ENCODE data around the gene ATP12A. TPM values are rescaled to one million over a fixed set of nuclear protein-coding genes. Genes with fewer than 3 reads are reported as not detected.
A peak's percentile ranks its signal among the peaks of the same experiment; 100 is the strongest.

ATP12A gene
- total and polyA plus RNA-seq, 4 donors: 0.39 to 0.83 (median 0.60) TPM

GRCh38 chr13:24684600-24684998 lies 4.4 kb downstream of the ATP12A start:
- 34% methylated on average over 4 of the region's 4 CpGs for WGBS (ENCODE audit: insufficient coverage)
- H3K27me3 ChIP-seq (ENCODE audit: control insufficient read depth, insufficient read depth, low read length): peaks cover 17% of the 10 kb centered on the region
- peaks cover 25% of the 10 kb centered on the region for H3K4me1 ChIP-seq (ENCODE audit: control insufficient read depth, insufficient read depth, low read length)
- no peak overlapping the region for H3K4me3 ChIP-seq (ENCODE audit: low read depth, low read length)
- H3K27ac ChIP-seq (ENCODE audit: low read depth, low read length): no peak overlapping the region
- H3K9me3 ChIP-seq (ENCODE audit: control insufficient read depth, insufficient read depth, low read length): no peaks in the 10 kb centered on the region
- H3K36me3 ChIP-seq (ENCODE audit: control insufficient read depth, insufficient read depth, low read length): no peaks in the 10 kb centered on the region
- peak in 2 of 6 donors; percentile 39 to 57 for DNase-seq (ENCODE audit: low read depth in 4 of 6, low spot score in 6 of 6)

- H3K27ac ChIP-seq (ENCODE audit: low read depth, low read length): no peak overlapping the region
- no peaks in the 10 kb centered on the region for H3K36me3 ChIP-seq (ENCODE audit: control insufficient read depth, insufficient read depth, low read length)
- no peaks in the 10 kb centered on the region for H3K9me3 ChIP-seq (ENCODE audit: control insufficient read depth, insufficient read depth, low read length)
- WGBS (ENCODE audit: insufficient coverage): 73% methylated on average over 5 of the region's 6 CpGs
- DNase-seq (ENCODE audit: low read depth in 4 of 6, low spot score in 6 of 6): no peak
- H3K4me3 ChIP-seq (ENCODE audit: low read depth, low read length): no peak overlapping the region
- peaks cover 10% of the 10 kb centered on the region for H3K27me3 ChIP-seq (ENCODE audit: control insufficient read depth, insufficient read depth, low read length)
- peaks cover 21% of the 10 kb centered on the region for H3K4me1 ChIP-seq (ENCODE audit: control insufficient read depth, insufficient read depth, low read length)
These were observed 5.1 kb downstream of the ATP12A start for GRCh38 chr13:24685314-24685713.

- H3K9me3 ChIP-seq (ENCODE audit: control insufficient read depth, insufficient read depth, low read length): no peaks in the 10 kb centered on the region
- no peak overlapping the region for H3K27ac ChIP-seq (ENCODE audit: low read depth, low read length)
- no peak for DNase-seq (ENCODE audit: low read depth in 4 of 6, low spot score in 6 of 6)
- no peak overlapping the region for H3K4me3 ChIP-seq (ENCODE audit: low read depth, low read length)
- no peaks in the 10 kb centered on the region for H3K27me3 ChIP-seq (ENCODE audit: control insufficient read depth, insufficient read depth, low read length)
- 88% methylated on average over 3 of the region's 7 CpGs for WGBS (ENCODE audit: insufficient coverage)
- H3K36me3 ChIP-seq (ENCODE audit: control insufficient read depth, insufficient read depth, low read length): no peaks in the 10 kb centered on the region
- peaks cover 12% of the 10 kb centered on the region for H3K4me1 ChIP-seq (ENCODE audit: control insufficient read depth, insufficient read depth, low read length)
These were observed 7.4 kb downstream of the ATP12A start for GRCh38 chr13:24687611-24688010.

- no peaks in the 10 kb centered on the region for H3K36me3 ChIP-seq (ENCODE audit: control insufficient read depth, insufficient read depth, low read length)
- WGBS (ENCODE audit: insufficient coverage): 47% methylated on average over 5 of the region's 10 CpGs
- H3K9me3 ChIP-seq (ENCODE audit: control insufficient read depth, insufficient read depth, low read length): no peaks in the 10 kb centered on the region
- H3K4me1 ChIP-seq (ENCODE audit: control insufficient read depth, insufficient read depth, low read length): peaks cover 12% of the 10 kb centered on the region
- no peaks in the 10 kb centered on the region for H3K27me3 ChIP-seq (ENCODE audit: control insufficient read depth, insufficient read depth, low read length)
- H3K27ac ChIP-seq (ENCODE audit: low read depth, low read length): no peak overlapping the region
- H3K4me3 ChIP-seq (ENCODE audit: low read depth, low read length): no peak overlapping the region
- DNase-seq (ENCODE audit: low read depth in 4 of 6, low spot score in 6 of 6): peak in 1 of 6 donors; percentile 59
These were observed 7.9 kb downstream of the ATP12A start for GRCh38 chr13:24688111-24688510.

GRCh38 chr13:24688950-24689349 lies 8.7 kb downstream of the ATP12A start:
- Histone ChIP-seq H3K9me3 (ENCODE audit: control insufficient read depth, insufficient read depth, low read length) (no peaks in the 10 kb centered on the region), H3K27ac (ENCODE audit: low read depth, low read length) (no peak overlapping the region), H3K36me3 (ENCODE audit: control insufficient read depth, insufficient read depth, low read length) (no peaks in the 10 kb centered on the region), H3K4me3 (ENCODE audit: low read depth, low read length) (no peak overlapping the region), H3K27me3 (ENCODE audit: control insufficient read depth, insufficient read depth, low read length) (peaks cover 3% of the 10 kb centered on the region), H3K4me1 (ENCODE audit: control insufficient read depth, insufficient read depth, low read length) (peaks cover 12% of the 10 kb centered on the region)
- no peak for DNase-seq (ENCODE audit: low read depth in 4 of 6, low spot score in 6 of 6)
- 81% methylated on average over 10 of the region's 11 CpGs for WGBS (ENCODE audit: insufficient coverage)

GRCh38 chr13:24691381-24691780 lies 11.2 kb downstream of the ATP12A start:
- Histone ChIP-seq H3K27me3 (ENCODE audit: control insufficient read depth, insufficient read depth, low read length) (peaks cover 4% of the 10 kb centered on the region), H3K4me1 (ENCODE audit: control insufficient read depth, insufficient read depth, low read length) (no peaks in the 10 kb centered on the region), H3K4me3 (ENCODE audit: low read depth, low read length) (no peak overlapping the region), H3K9me3 (ENCODE audit: control insufficient read depth, insufficient read depth, low read length) (no peaks in the 10 kb centered on the region), H3K36me3 (ENCODE audit: control insufficient read depth, insufficient read depth, low read length) (no peaks in the 10 kb centered on the region), H3K27ac (ENCODE audit: low read depth, low read length) (no peak overlapping the region)
- no peak for DNase-seq (ENCODE audit: low read depth in 4 of 6, low spot score in 6 of 6)
- WGBS (ENCODE audit: insufficient coverage): 90% methylated on average over 3 of the region's 5 CpGs

- Histone ChIP-seq H3K27ac (ENCODE audit: low read depth, low read length) (no peak overlapping the region), H3K4me3 (ENCODE audit: low read depth, low read length) (no peak overlapping the region), H3K36me3 (ENCODE audit: control insufficient read depth, insufficient read depth, low read length) (no peaks in the 10 kb centered on the region), H3K27me3 (ENCODE audit: control insufficient read depth, insufficient read depth, low read length) (peaks cover 4% of the 10 kb centered on the region), H3K4me1 (ENCODE audit: control insufficient read depth, insufficient read depth, low read length) (no peaks in the 10 kb centered on the region), H3K9me3 (ENCODE audit: control insufficient read depth, insufficient read depth, low read length) (no peaks in the 10 kb centered on the region)
- WGBS (ENCODE audit: insufficient coverage): 82% methylated on average over 3 of the region's 4 CpGs
- no peak for DNase-seq (ENCODE audit: low read depth in 4 of 6, low spot score in 6 of 6)
These were observed 12.4 kb downstream of the ATP12A start for GRCh38 chr13:24692561-24692960.

GRCh38 chr13:24693862-24694471 lies 13.8 kb downstream of the ATP12A start:
- 36% methylated on average over 15 of the region's 17 CpGs for WGBS (ENCODE audit: insufficient coverage)
- peak in 2 of 6 donors; percentile 49 to 82 for DNase-seq (ENCODE audit: low read depth in 4 of 6, low spot score in 6 of 6)
- no peak overlapping the region for H3K27ac ChIP-seq (ENCODE audit: low read depth, low read length)
- no peaks in the 10 kb centered on the region for H3K36me3 ChIP-seq (ENCODE audit: control insufficient read depth, insufficient read depth, low read length)
- H3K9me3 ChIP-seq (ENCODE audit: control insufficient read depth, insufficient read depth, low read length): no peaks in the 10 kb centered on the region
- no peaks in the 10 kb centered on the region for H3K4me1 ChIP-seq (ENCODE audit: control insufficient read depth, insufficient read depth, low read length)
- peaks cover 4% of the 10 kb centered on the region for H3K27me3 ChIP-seq (ENCODE audit: control insufficient read depth, insufficient read depth, low read length)
- no peak overlapping the region for H3K4me3 ChIP-seq (ENCODE audit: low read depth, low read length)

- H3K27ac ChIP-seq (ENCODE audit: low read depth, low read length): no peak overlapping the region
- H3K4me1 ChIP-seq (ENCODE audit: control insufficient read depth, insufficient read depth, low read length): no peaks in the 10 kb centered on the region
- no peak for DNase-seq (ENCODE audit: low read depth in 4 of 6, low spot score in 6 of 6)
- no peak overlapping the region for H3K4me3 ChIP-seq (ENCODE audit: low read depth, low read length)
- H3K36me3 ChIP-seq (ENCODE audit: control insufficient read depth, insufficient read depth, low read length): no peaks in the 10 kb centered on the region
- H3K9me3 ChIP-seq (ENCODE audit: control insufficient read depth, insufficient read depth, low read length): no peaks in the 10 kb centered on the region
- WGBS (ENCODE audit: insufficient coverage): 94% methylated on average over 5 of the region's 12 CpGs
- H3K27me3 ChIP-seq (ENCODE audit: control insufficient read depth, insufficient read depth, low read length): peaks cover 4% of the 10 kb centered on the region
These were observed 14.7 kb downstream of the ATP12A start for GRCh38 chr13:24694907-24695306.

GRCh38 chr13:24698686-24699085 lies 18.5 kb downstream of the ATP12A start:
- H3K4me1 ChIP-seq (ENCODE audit: control insufficient read depth, insufficient read depth, low read length): no peaks in the 10 kb centered on the region
- peaks cover 3% of the 10 kb centered on the region for H3K27me3 ChIP-seq (ENCODE audit: control insufficient read depth, insufficient read depth, low read length)
- H3K36me3 ChIP-seq (ENCODE audit: control insufficient read depth, insufficient read depth, low read length): no peaks in the 10 kb centered on the region
- H3K27ac ChIP-seq (ENCODE audit: low read depth, low read length): no peak overlapping the region
- DNase-seq (ENCODE audit: low read depth in 4 of 6, low spot score in 6 of 6): no peak
- no peak overlapping the region for H3K4me3 ChIP-seq (ENCODE audit: low read depth, low read length)
- WGBS (ENCODE audit: insufficient coverage): 91% methylated on average over 12 of the region's 12 CpGs
- no peaks in the 10 kb centered on the region for H3K9me3 ChIP-seq (ENCODE audit: control insufficient read depth, insufficient read depth, low read length)
